ENCODE data around the gene GOLIM4. TPM values are rescaled to one million over a fixed set of nuclear protein-coding genes. Genes with fewer than 3 reads are reported as not detected.

Gene GOLIM4
- total RNA-seq, 4 donors from 2014 or later, result 13.0 to 20.8 (median 17.8) TPM

DNA sequence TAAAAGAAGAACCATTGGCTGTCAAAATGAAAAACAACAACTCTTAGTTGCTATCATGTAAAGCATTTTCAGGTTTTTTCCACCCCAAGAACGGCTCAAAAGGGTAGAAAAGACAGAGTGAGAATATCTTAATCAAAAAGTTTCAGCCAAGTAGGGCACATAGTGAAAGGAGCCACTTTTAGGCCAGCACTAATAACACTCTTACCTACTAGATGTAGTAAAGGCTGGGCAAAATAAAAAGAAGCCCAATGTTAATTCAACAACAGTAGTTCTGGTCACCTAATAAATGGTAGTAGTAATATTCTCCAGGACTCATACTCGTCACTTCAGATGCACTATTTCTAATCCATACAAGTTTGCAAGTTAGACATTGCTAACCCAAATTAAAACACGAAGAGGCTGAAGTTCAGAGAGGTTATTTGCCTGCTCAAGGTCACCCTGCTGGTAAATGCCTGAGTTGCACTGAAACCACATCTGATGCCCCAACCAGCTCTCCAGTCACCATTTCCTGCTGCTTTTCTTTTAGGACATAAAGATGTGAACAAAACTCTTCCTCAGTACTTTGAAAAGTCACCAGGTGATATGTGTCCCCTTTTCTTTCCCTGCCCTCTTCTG lies 7.5 kb downstream of the GOLIM4 start:
- ATAC-seq, result no peak
- Histone ChIP-seq H3K27me3 (no peaks in the 10 kb centered on the region), H3K27ac (no peak overlapping the region), H3K36me3 (no peaks in the 10 kb centered on the region), H3K9me3 (no peaks in the 10 kb centered on the region), H3K4me3 (no peak overlapping the region), H3K4me1 (peaks cover 49 to 68% of the 10 kb centered on the region in 2 donors)
- no peak for DNase-seq
- in situ Hi-C loops (cut with MboI; ENCODE audit: low sequenced_read_pairs in 4 of 4), result no loop called here
- no peak for TF ChIP-seq CTCF (IDR thresholded peaks at IDR 0.05 in 4 of 5, conservative IDR thresholded peaks at IDR 0.05 in 1 of 5)
- TF ChIP-seq POLR2A (IDR thresholded peaks at IDR 0.05), result no peak
- intact Hi-C loops (cut with DNase I; ENCODE audit: low total_unique reads), result no loop called here

DNA sequence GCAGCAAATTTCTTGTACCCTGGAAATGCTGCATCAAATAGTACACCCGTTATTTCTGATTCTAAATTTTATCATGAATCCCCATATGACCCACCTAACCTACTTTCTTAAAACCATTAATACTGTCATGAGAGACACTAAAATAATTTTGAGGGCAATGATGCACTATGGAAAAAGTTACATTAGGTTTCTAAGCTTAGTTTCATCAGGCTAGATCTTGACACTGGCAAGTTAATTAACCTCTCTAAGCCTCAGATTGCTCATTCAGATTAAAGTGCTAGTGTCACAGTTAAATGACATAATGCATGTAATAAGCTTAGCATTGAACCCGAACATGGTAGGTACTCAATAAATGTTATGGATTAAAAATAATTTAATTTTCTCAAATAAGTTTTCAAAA lies 8.2 kb downstream of the GOLIM4 start:
- Histone ChIP-seq H3K27ac (no peak overlapping the region), H3K4me3 (no peak overlapping the region), H3K9me3 (no peaks in the 10 kb centered on the region), H3K4me1 (peaks cover 42 to 61% of the 10 kb centered on the region in 2 donors), H3K27me3 (no peaks in the 10 kb centered on the region), H3K36me3 (no peaks in the 10 kb centered on the region)
- DNase-seq (no peak), ATAC-seq (no peak)
- in situ Hi-C loops (cut with MboI; ENCODE audit: low sequenced_read_pairs in 4 of 4), result no loop called here
- TF ChIP-seq CTCF (IDR thresholded peaks at IDR 0.05 in 4 of 5, conservative IDR thresholded peaks at IDR 0.05 in 1 of 5), result no peak
- TF ChIP-seq POLR2A (IDR thresholded peaks at IDR 0.05), result no peak
- intact Hi-C loops (cut with DNase I; ENCODE audit: low total_unique reads), result no loop called here

GRCh38 chr3:168086541-168087260 lies 9.0 kb downstream of the GOLIM4 start:
- DNase-seq (no peak), ATAC-seq (no peak)
- Histone ChIP-seq H3K4me1 (peaks cover 35 to 57% of the 10 kb centered on the region in 2 donors), H3K27ac (no peak overlapping the region), H3K27me3 (no peaks in the 10 kb centered on the region), H3K36me3 (no peaks in the 10 kb centered on the region), H3K4me3 (no peak overlapping the region), H3K9me3 (no peaks in the 10 kb centered on the region)
- in situ Hi-C loops (cut with MboI; ENCODE audit: low sequenced_read_pairs in 4 of 4) (no loop called here), intact Hi-C loops (cut with DNase I; ENCODE audit: low total_unique reads) (no loop called here)
- TF ChIP-seq POLR2A (IDR thresholded peaks at IDR 0.05) (no peak), CTCF (IDR thresholded peaks at IDR 0.05 in 4 of 5, conservative IDR thresholded peaks at IDR 0.05 in 1 of 5) (no peak)

GRCh38 chr3:168085491-168086119 lies 10.1 kb downstream of the GOLIM4 start:
- intact Hi-C loops (cut with DNase I; ENCODE audit: low total_unique reads), result no loop called here
- Histone ChIP-seq H3K9me3 (no peaks in the 10 kb centered on the region), H3K36me3 (no peaks in the 10 kb centered on the region), H3K4me3 (no peak overlapping the region), H3K27me3 (no peaks in the 10 kb centered on the region), H3K4me1 (peaks cover 31 to 53% of the 10 kb centered on the region in 2 donors), H3K27ac (no peak overlapping the region)
- in situ Hi-C loops (cut with MboI; ENCODE audit: low sequenced_read_pairs in 4 of 4), result no loop called here
- ATAC-seq, result no peak
- no peak for DNase-seq
- TF ChIP-seq CTCF (IDR thresholded peaks at IDR 0.05 in 4 of 5, conservative IDR thresholded peaks at IDR 0.05 in 1 of 5) (no peak), POLR2A (IDR thresholded peaks at IDR 0.05) (no peak)
